ENCODE data around the gene DVL2. TPM values are rescaled to one million over a fixed set of nuclear protein-coding genes. Genes with fewer than 3 reads are reported as not detected.

DVL2 gene
- total and polyA plus RNA-seq, 2 donors (not counting 3 experiments of a cell fraction or from before 2014, with no cell fraction given) = 17.2 to 55.9 TPM

- H3K4me3 ChIP-seq (replicated peaks in 1 of 3; ENCODE audit: insufficient read depth in 1 of 3, low read depth in 1 of 3, low read length in 3 of 3) = no peak overlapping the region
- H3K9me3 ChIP-seq (replicated peaks; ENCODE audit: control insufficient read depth, insufficient read depth, low read length) = no peaks in the 10 kb centered on the region
- dilution Hi-C loops (cut with MboI; ENCODE audit: extremely low pct_ligation_motif_present, low sequenced_read_pairs) (no loop called here), intact Hi-C loops (cut with micrococcal nuclease) (no loop called here)
- H3K36me3 ChIP-seq (ENCODE audit: control insufficient read depth in 2 of 2, extremely low read depth in 1 of 2, insufficient read depth in 2 of 2, low read length in 2 of 2) = peaks cover 2 to 29% of the 10 kb centered on the region in 2 experiments
- BruUV-seq (replicated peaks) = no TSS peak
- H3K27me3 ChIP-seq (ENCODE audit: control insufficient read depth in 2 of 2, insufficient read depth in 2 of 2, low read length in 2 of 2) = no peaks in the 10 kb centered on the region
- no peak overlapping the region for H3K4me2 ChIP-seq (ENCODE audit: insufficient read depth, low read length)
- CTCF ChIA-PET = no interaction called here
- no peaks in the 10 kb centered on the region for H3K79me2 ChIP-seq (ENCODE audit: control insufficient read depth, insufficient read depth, low read length)
- H3K9me1 ChIP-seq (replicated peaks; ENCODE audit: control insufficient read depth, extremely low read depth, insufficient read depth, low read length) = no peaks in the 10 kb centered on the region
- H4K20me1 ChIP-seq (replicated peaks; ENCODE audit: control insufficient read depth, extremely low read depth, insufficient read depth, low read length) = no peaks in the 10 kb centered on the region
- H3K9ac ChIP-seq (replicated peaks; ENCODE audit: extremely low read depth, insufficient read depth, low read length) = no peak overlapping the region
- H3K4me1 ChIP-seq (ENCODE audit: control insufficient read depth, extremely low read depth, insufficient read depth, low read length) = no peaks in the 10 kb centered on the region
- H2AFZ ChIP-seq (ENCODE audit: low read depth, low read length) = no peak overlapping the region
- FAIRE-seq (no peak), DNase-seq (ENCODE audit: low read depth, low spot score) (no peak)
- no peak overlapping the region for H3K27ac ChIP-seq (ENCODE audit: insufficient read depth, low read depth, low read length)
- TF ChIP-seq POLR2A (IDR thresholded peaks at IDR 0.05; ENCODE audit: low read depth, low read length) (no peak), JUN (IDR thresholded peaks at IDR 0.05; ENCODE audit: borderline replicate concordance, insufficient read depth, insufficient read length, low read depth) (no peak), EZH2 (IDR thresholded peaks at IDR 0.05; ENCODE audit: borderline replicate concordance, low read depth, low read length, severe bottlenecking) (no peak), MYC (IDR thresholded peaks at IDR 0.05; ENCODE audit: low read depth, low read length) (no peak), CTCF (IDR thresholded peaks at IDR 0.05; ENCODE audit: extremely low read depth in 1 of 2, insufficient read depth in 1 of 2, low read depth in 1 of 2, low read length in 2 of 2) (no peak), MAX (IDR thresholded peaks at IDR 0.05; ENCODE audit: insufficient read depth, insufficient read length) (no peak), POLR2AphosphoS5 (IDR thresholded peaks at IDR 0.05; ENCODE audit: insufficient read depth, low read depth, low read length) (no peak), GATA2 (IDR thresholded peaks at IDR 0.05; ENCODE audit: insufficient read depth, insufficient read length, low read depth, low read length) (no peak), FOS (IDR thresholded peaks at IDR 0.05; ENCODE audit: borderline replicate concordance, insufficient read depth, low read length) (no peak)
- POLR2A ChIA-PET = no interaction called here
Observed at GRCh38 chr17:7196651-7197401, 37.5 kb downstream of the DVL2 start.

Measured in endothelial cell of umbilical vein (primary cell).